Measurements from ENCODE around the gene OR13C5.

The OR13C5 gene

GRCh38 chr9:104572612-104573011, 26.6 kb downstream of the OR13C5 start (continued):
- no peak for TF ChIP-seq ZBTB20 (tag by site-specific recombination; IDR thresholded peaks at IDR 0.05)

- no peaks in the 10 kb centered on the region for H3K4me1 ChIP-seq (ENCODE audit: control insufficient read depth, insufficient read depth, low read length)
Measured at GRCh38 chr9:104568868-104569267, 30.3 kb downstream of the OR13C5 start, which contains the start of gene OR13C8. OR13C8 (plus strand) TSS chr9:104569168; CDS start chr9:104569168, 0 bp downstream.

GRCh38 chr9:104564358-104564757, 34.9 kb downstream of the OR13C5 start:
- H3K27ac ChIP-seq (ENCODE audit: extremely low read depth, low read depth, low read length) = no peak overlapping the region
- H3K4me3 ChIP-seq (ENCODE audit: low read depth, low read length) = no peak overlapping the region
- ChIA-PET POLR2A (no interaction called here), CTCF (interaction anchor here (0.7 kb wide), 2 partner anchors 52 to 64 kb away, joined by 3 to 4 read pairs; no protein-coding TSS in a partner anchor)
- no peaks in the 10 kb centered on the region for H3K4me1 ChIP-seq (ENCODE audit: control insufficient read depth, insufficient read depth, low read length)
- no peaks in the 10 kb centered on the region for H3K36me3 ChIP-seq (ENCODE audit: control insufficient read depth in 2 of 2, insufficient read depth in 1 of 2, low read length in 2 of 2)
- TF ChIP-seq HIC1 (tag by site-specific recombination; IDR thresholded peaks at IDR 0.05) (no peak), ATF2 (tag by site-specific recombination; IDR thresholded peaks at IDR 0.05; ENCODE audit: low read depth) (no peak), ZNF670 (tag by site-specific recombination; IDR thresholded peaks at IDR 0.05; ENCODE audit: low read depth) (no peak), ZNF561 (tag by site-specific recombination; IDR thresholded peaks at IDR 0.05; ENCODE audit: borderline replicate concordance) (no peak), ZNF639 (tag by site-specific recombination; IDR thresholded peaks at IDR 0.05) (no peak), ZNF354C (tag by site-specific recombination; IDR thresholded peaks at IDR 0.05; ENCODE audit: borderline replicate concordance, low read depth) (no peak), ZNF558 (tag by site-specific recombination; IDR thresholded peaks at IDR 0.05) (no peak), ZNF19 (tag by site-specific recombination; IDR thresholded peaks at IDR 0.05; ENCODE audit: low read depth) (no peak), ZNF132 (tag by site-specific recombination; IDR thresholded peaks at IDR 0.05; ENCODE audit: borderline replicate concordance) (no peak), KLF16 (tag by site-specific recombination; IDR thresholded peaks at IDR 0.05) (no peak)
- H3K9me3 ChIP-seq (ENCODE audit: control insufficient read depth, insufficient read depth, low read depth, low read length) = no peaks in the 10 kb centered on the region

More at GRCh38 chr9:104568868-104569267, 30.3 kb downstream of the OR13C5 start, which contains the start of gene OR13C8:
- POLR2A ChIA-PET = no interaction called here
- no peak for TF ChIP-seq MEIS1 (CRISPR knock-in tag; IDR thresholded peaks at IDR 0.05; ENCODE audit: borderline replicate concordance)
- CTCF ChIA-PET = interaction anchor here (0.6 kb wide), 1 partner anchor 17 kb away, joined by 3 read pairs; no protein-coding TSS in a partner anchor
- no peaks in the 10 kb centered on the region for H3K9me3 ChIP-seq (ENCODE audit: control insufficient read depth, insufficient read depth, low read depth, low read length)
- H3K27ac ChIP-seq (ENCODE audit: extremely low read depth, low read depth, low read length) = no peak within 1 kb of the TSS
- no peaks in the 10 kb centered on the region for H3K36me3 ChIP-seq (ENCODE audit: control insufficient read depth in 2 of 2, insufficient read depth in 1 of 2, low read length in 2 of 2)
- H3K4me3 ChIP-seq (ENCODE audit: low read depth, low read length) = no peak within 1 kb of the TSS

GRCh38 chr9:104556830-104557634, 42.2 kb downstream of the OR13C5 start:
- CTCF ChIA-PET = interaction anchor here (1.1 kb wide), 1 partner anchor 31 kb away, joined by 4 read pairs; no protein-coding TSS in a partner anchor
- POLR2A ChIA-PET = no interaction called here
- Histone ChIP-seq H3K4me1 (ENCODE audit: control insufficient read depth, insufficient read depth, low read length) (no peaks in the 10 kb centered on the region), H3K4me3 (ENCODE audit: low read depth, low read length) (no peak overlapping the region), H3K9me3 (ENCODE audit: control insufficient read depth, insufficient read depth, low read depth, low read length) (no peaks in the 10 kb centered on the region), H3K27ac (ENCODE audit: extremely low read depth, low read depth, low read length) (no peak overlapping the region), H3K36me3 (ENCODE audit: control insufficient read depth in 2 of 2, insufficient read depth in 1 of 2, low read length in 2 of 2) (no peaks in the 10 kb centered on the region)
- no peak for TF ChIP-seq ZNF140 (tag by site-specific recombination; IDR thresholded peaks at IDR 0.05)
- no peak for TF ChIP-seq ZNF274 (IDR thresholded peaks at IDR 0.05; ENCODE audit: low read length)
- no peak for TF ChIP-seq ZNF274 (tag by site-specific recombination; IDR thresholded peaks at IDR 0.05; ENCODE audit: borderline replicate concordance)
- no peak for TF ChIP-seq HOXC10 (CRISPR knock-in tag; IDR thresholded peaks at IDR 0.05)
- no peak for TF ChIP-seq ZNF175 (tag by site-specific recombination; IDR thresholded peaks at IDR 0.05)
- TF ChIP-seq ZBTB26 (tag by site-specific recombination; optimal IDR thresholded peaks at IDR 0.05) = no peak
- no peak for TF ChIP-seq YY1 (tag by site-specific recombination; IDR thresholded peaks at IDR 0.05)
- TF ChIP-seq ZNF362 (tag by site-specific recombination; IDR thresholded peaks at IDR 0.05) = no peak
- no peak for TF ChIP-seq ZNF433 (tag by site-specific recombination; IDR thresholded peaks at IDR 0.05; ENCODE audit: low read depth)
- no peak for TF ChIP-seq EGR2 (tag by site-specific recombination; IDR thresholded peaks at IDR 0.05; ENCODE audit: low read depth)

All from HEK293 (cell line).